Measurements from ENCODE around the gene PNLIPRP3.

GRCh38 chr10:116382290-116382689, 45.4 kb upstream of the PNLIPRP3 start:
- TF ChIP-seq CTCF (IDR thresholded peaks at IDR 0.05) (no peak), EZH2phosphoT487 (IDR thresholded peaks at IDR 0.05) (no peak)
